Stimulated activated naive CD8-positive, alpha-beta T cell treated with anti-CD3 and anti-CD28 coated beads, Interleukin-15, Interleukin-2, amounts not matched to agents 100 ng/mL and 50 ng/mL, for 24 hours (primary cell): ENCODE measurements around the gene PLCB4.

Experiments
- H3K27ac Mint-ChIP-seq: one replicate; pipeline ENCODE4 v1.8.0; 2021; ENCODE audit warnings: mild to moderate bottlenecking, mixed read lengths
- H3K27me3 Mint-ChIP-seq: one replicate; pipeline ENCODE4 v1.8.0; 2021; ENCODE audit warnings: mixed read lengths
- H3K36me3 Mint-ChIP-seq: one replicate; pipeline ENCODE4 v1.8.0; 2021; ENCODE audit warnings: low read depth, mixed read lengths
- H3K4me1 Mint-ChIP-seq: one replicate; pipeline ENCODE4 v1.8.0; 2021; ENCODE audit warnings: low read depth, mixed read lengths
- H3K4me3 Mint-ChIP-seq: one replicate; pipeline ENCODE4 v1.8.0; 2021; ENCODE audit warnings: mild to moderate bottlenecking, mixed read lengths
- H3K9me3 Mint-ChIP-seq: one replicate; pipeline ENCODE4 v1.8.0; 2021; ENCODE audit warnings: mixed read lengths

Gene PLCB4

GRCh38 chr20:9280666-9281065 is 211.8 kb downstream of the PLCB4 start:
- Mint-ChIP-seq H3K9me3 (no peaks in the 10 kb centered on the region), H3K4me1 (no peaks in the 10 kb centered on the region), H3K27ac (no peak overlapping the region), H3K27me3 (peaks cover 7% of the 10 kb centered on the region), H3K4me3 (no peak overlapping the region), H3K36me3 (no peaks in the 10 kb centered on the region)

GRCh38 chr20:9281803-9282202 is 212.9 kb downstream of the PLCB4 start:
- no peak overlapping the region for H3K27ac Mint-ChIP-seq
- H3K27me3 Mint-ChIP-seq, result peaks cover 7% of the 10 kb centered on the region
- H3K9me3 Mint-ChIP-seq, result no peaks in the 10 kb centered on the region
- no peaks in the 10 kb centered on the region for H3K36me3 Mint-ChIP-seq
- no peak overlapping the region for H3K4me3 Mint-ChIP-seq
- no peaks in the 10 kb centered on the region for H3K4me1 Mint-ChIP-seq

- H3K27ac Mint-ChIP-seq, result no peak overlapping the region
- H3K27me3 Mint-ChIP-seq, result peaks cover 1% of the 10 kb centered on the region
- H3K9me3 Mint-ChIP-seq, result no peaks in the 10 kb centered on the region
- no peaks in the 10 kb centered on the region for H3K4me1 Mint-ChIP-seq
- H3K4me3 Mint-ChIP-seq, result no peak overlapping the region
- no peaks in the 10 kb centered on the region for H3K36me3 Mint-ChIP-seq
These were observed 216.7 kb downstream of the PLCB4 start for GRCh38 chr20:9285617-9286016.

GRCh38 chr20:9286501-9287461 is 217.9 kb downstream of the PLCB4 start:
- H3K27me3 Mint-ChIP-seq, result no peaks in the 10 kb centered on the region
- no peaks in the 10 kb centered on the region for H3K36me3 Mint-ChIP-seq
- no peaks in the 10 kb centered on the region for H3K4me1 Mint-ChIP-seq
- no peaks in the 10 kb centered on the region for H3K9me3 Mint-ChIP-seq
- no peak overlapping the region for H3K4me3 Mint-ChIP-seq
- H3K27ac Mint-ChIP-seq, result no peak overlapping the region

GRCh38 chr20:9287826-9288225 is 218.9 kb downstream of the PLCB4 start:
- no peak overlapping the region for H3K4me3 Mint-ChIP-seq
- H3K4me1 Mint-ChIP-seq, result no peaks in the 10 kb centered on the region
- H3K36me3 Mint-ChIP-seq, result no peaks in the 10 kb centered on the region
- no peak overlapping the region for H3K27ac Mint-ChIP-seq
- H3K9me3 Mint-ChIP-seq, result no peaks in the 10 kb centered on the region
- H3K27me3 Mint-ChIP-seq, result no peaks in the 10 kb centered on the region

- no peaks in the 10 kb centered on the region for H3K9me3 Mint-ChIP-seq
- H3K27me3 Mint-ChIP-seq, result no peaks in the 10 kb centered on the region
- H3K36me3 Mint-ChIP-seq, result no peaks in the 10 kb centered on the region
- no peaks in the 10 kb centered on the region for H3K4me1 Mint-ChIP-seq
- H3K4me3 Mint-ChIP-seq, result no peak overlapping the region
- no peak overlapping the region for H3K27ac Mint-ChIP-seq
These were observed 221.4 kb downstream of the PLCB4 start for GRCh38 chr20:9290331-9290730.

- Mint-ChIP-seq H3K4me3 (no peak overlapping the region), H3K9me3 (no peaks in the 10 kb centered on the region), H3K27me3 (no peaks in the 10 kb centered on the region), H3K36me3 (no peaks in the 10 kb centered on the region), H3K27ac (no peak overlapping the region), H3K4me1 (no peaks in the 10 kb centered on the region)
These were observed 224.3 kb downstream of the PLCB4 start for GRCh38 chr20:9293145-9293544.

GRCh38 chr20:9294041-9294440 is 225.2 kb downstream of the PLCB4 start:
- H3K9me3 Mint-ChIP-seq, result no peaks in the 10 kb centered on the region
- H3K27me3 Mint-ChIP-seq, result no peaks in the 10 kb centered on the region
- H3K36me3 Mint-ChIP-seq, result no peaks in the 10 kb centered on the region
- H3K4me1 Mint-ChIP-seq, result no peaks in the 10 kb centered on the region
- no peak overlapping the region for H3K27ac Mint-ChIP-seq
- H3K4me3 Mint-ChIP-seq, result no peak overlapping the region

- Mint-ChIP-seq H3K9me3 (no peaks in the 10 kb centered on the region), H3K36me3 (no peaks in the 10 kb centered on the region), H3K4me1 (no peaks in the 10 kb centered on the region), H3K27ac (no peak overlapping the region), H3K4me3 (no peak overlapping the region), H3K27me3 (no peaks in the 10 kb centered on the region)
These were observed 230.0 kb downstream of the PLCB4 start for GRCh38 chr20:9298906-9299305.

GRCh38 chr20:9300080-9300479 is 231.2 kb downstream of the PLCB4 start:
- Mint-ChIP-seq H3K36me3 (no peaks in the 10 kb centered on the region), H3K4me3 (no peak overlapping the region), H3K27ac (no peak overlapping the region)

GRCh38 chr20:9300534-9300933 is 231.6 kb downstream of the PLCB4 start:
- H3K4me3 Mint-ChIP-seq, result no peak overlapping the region
- no peaks in the 10 kb centered on the region for H3K4me1 Mint-ChIP-seq
- H3K27me3 Mint-ChIP-seq, result no peaks in the 10 kb centered on the region
- no peaks in the 10 kb centered on the region for H3K9me3 Mint-ChIP-seq
- H3K36me3 Mint-ChIP-seq, result no peaks in the 10 kb centered on the region
- no peak overlapping the region for H3K27ac Mint-ChIP-seq

More at GRCh38 chr20:9300080-9300479, 231.2 kb downstream of the PLCB4 start:
- Mint-ChIP-seq H3K9me3 (no peaks in the 10 kb centered on the region), H3K27me3 (no peaks in the 10 kb centered on the region), H3K4me1 (no peaks in the 10 kb centered on the region)

- Mint-ChIP-seq H3K27me3 (no peaks in the 10 kb centered on the region), H3K4me3 (no peak overlapping the region), H3K4me1 (no peaks in the 10 kb centered on the region), H3K27ac (no peak overlapping the region), H3K36me3 (no peaks in the 10 kb centered on the region), H3K9me3 (peaks cover under 1% of the 10 kb centered on the region)
These were observed 232.5 kb downstream of the PLCB4 start for GRCh38 chr20:9301129-9302090.

- H3K36me3 Mint-ChIP-seq, result no peaks in the 10 kb centered on the region
- no peak overlapping the region for H3K4me3 Mint-ChIP-seq
- no peak overlapping the region for H3K27ac Mint-ChIP-seq
- H3K9me3 Mint-ChIP-seq, result peaks cover 4% of the 10 kb centered on the region
- no peaks in the 10 kb centered on the region for H3K27me3 Mint-ChIP-seq
- H3K4me1 Mint-ChIP-seq, result no peaks in the 10 kb centered on the region
These were observed 233.2 kb downstream of the PLCB4 start for GRCh38 chr20:9302091-9302462.

GRCh38 chr20:9306521-9306920 is 237.6 kb downstream of the PLCB4 start:
- Mint-ChIP-seq H3K4me3 (no peak overlapping the region), H3K27ac (no peak overlapping the region), H3K36me3 (no peaks in the 10 kb centered on the region), H3K9me3 (peaks cover 4% of the 10 kb centered on the region), H3K27me3 (no peaks in the 10 kb centered on the region), H3K4me1 (no peaks in the 10 kb centered on the region)

- Mint-ChIP-seq H3K27me3 (no peaks in the 10 kb centered on the region), H3K4me1 (no peaks in the 10 kb centered on the region), H3K4me3 (no peak overlapping the region), H3K36me3 (no peaks in the 10 kb centered on the region), H3K9me3 (peaks cover 4% of the 10 kb centered on the region), H3K27ac (no peak overlapping the region)
These were observed 239.2 kb downstream of the PLCB4 start for GRCh38 chr20:9308056-9308455.
